T-cell (primary cell): ENCODE measurements around the gene ZDHHC8. TPM values are rescaled to one million over a fixed set of nuclear protein-coding genes. Genes with fewer than 3 reads are reported as not detected.

Experiments
- ATAC-seq, 4 experiments: fragments of 200-7000 bp in 3 of 4; fragments of 150-1000 bp in 1 of 4; cut with Tn5 transposase; replicated peaks in 1 of 4; 1 replicate in 3 of 4; 2 replicates in 1 of 4; pipeline ENCODE4 v1.10.0; 2021; ENCODE audit warnings: moderate library complexity in 3 of 4, mild to moderate bottlenecking in 2 of 4, moderate number of reproducible peaks in 1 of 4
- CTCF ChIA-PET, 2 donors: fragments of 300-600 bp; sonication (Branson Sonifier 250); formaldehyde crosslinking; loops; one replicate each; lab custom pipeline; 2022; ENCODE audit warnings: antibody characterized with exemption in 2 of 2; lab: Charles Lee
- POLR2A ChIA-PET, 2 donors: fragments of 300-600 bp; sonication (Branson Sonifier 250); formaldehyde crosslinking; loops; one replicate each; lab custom pipeline; 2022; ENCODE audit warnings: antibody characterized with exemption in 2 of 2; lab: Charles Lee
- DNase-seq, 35 experiments: peaks; one replicate each; pipeline versions ENCODE4 v3.0.0 to v3.0.0-alpha.2; 2013 to 2023
- H3K27ac ChIP-seq: one replicate; pipeline ENCODE4 v1.5.1; 2013; ENCODE audit warnings: low read length
- H3K27me3 ChIP-seq, 2 experiments: replicated peaks in 1 of 2; 1 replicate in 1 of 2; 2 replicates in 1 of 2; pipeline versions ENCODE4 v1.6.1 to v1.7.0; 2013; ENCODE audit warnings: low read length in 1 of 2, mixed read lengths in 1 of 2; ENCODE audit not compliant: control insufficient read depth in 2 of 2, insufficient read depth in 2 of 2; ENCODE audit errors: extremely low read depth in 1 of 2
- H3K36me3 ChIP-seq, 2 donors: 1 replicate in 1 of 2; 2 replicates in 1 of 2; pipeline versions ENCODE4 v1.6.1 to v1.7.0; 2013; ENCODE audit warnings: low read length in 1 of 2; ENCODE audit not compliant: control insufficient read depth in 2 of 2, insufficient read depth in 1 of 2; ENCODE audit errors: extremely low read depth in 1 of 2
- H3K4me1 ChIP-seq, 2 experiments: 1 replicate in 1 of 2; 2 replicates in 1 of 2; pipeline versions ENCODE4 v1.6.1 to v1.7.0; 2013; ENCODE audit warnings: low read length in 2 of 2, mixed read lengths in 1 of 2; ENCODE audit not compliant: insufficient read depth in 2 of 2, control insufficient read depth in 1 of 2; ENCODE audit errors: extremely low read depth in 1 of 2
- H3K4me3 ChIP-seq, 2 donors: 1 replicate in 1 of 2; 2 replicates in 1 of 2; pipeline versions ENCODE4 v1.5.1 to v1.7.0; 2013; ENCODE audit warnings: mild to moderate bottlenecking in 2 of 2, low read length in 1 of 2, moderate library complexity in 1 of 2; ENCODE audit not compliant: control insufficient read depth in 1 of 2; ENCODE audit errors: extremely low read depth in 1 of 2
- H3K9me3 ChIP-seq: 2 replicates; pipeline ENCODE4 v1.7.0; 2013
- H3K27ac Mint-ChIP-seq, 2 donors: one replicate each; pipeline ENCODE4 v1.8.0; 2020 to 2021; ENCODE audit warnings: mild to moderate bottlenecking in 2 of 2, mixed read lengths in 2 of 2
- H3K27me3 Mint-ChIP-seq, 2 donors: one replicate each; pipeline ENCODE4 v1.8.0; 2021 to 2022; ENCODE audit warnings: mixed read lengths in 2 of 2
- H3K36me3 Mint-ChIP-seq: one replicate; pipeline ENCODE4 v1.8.0; 2021; ENCODE audit warnings: mixed read lengths
- H3K4me1 Mint-ChIP-seq, 3 donors: one replicate each; pipeline ENCODE4 v1.8.0; 2020 to 2022; ENCODE audit warnings: mixed read lengths in 3 of 3, mild to moderate bottlenecking in 1 of 3
- H3K4me3 Mint-ChIP-seq, 3 donors: one replicate each; pipeline ENCODE4 v1.8.0; 2020 to 2022; ENCODE audit warnings: mild to moderate bottlenecking in 3 of 3, mixed read lengths in 3 of 3, moderate library complexity in 3 of 3
- H3K9me3 Mint-ChIP-seq, 3 donors: one replicate each; pipeline ENCODE4 v1.8.0; 2020 to 2022; ENCODE audit warnings: mixed read lengths in 3 of 3
- WGBS: methylation state at CpG from one replicate; pipeline ENCODE4 v1.1.5; 2013; ENCODE audit warnings: missing lambda C conversion rate; ENCODE audit not compliant: insufficient coverage; 5-methylcytosine and 5-hydroxymethylcytosine counted together
- total RNA-seq, 35 experiments: library from RNA in 6 of 35; stranded (reverse) in 6 of 35; fragments of 120-200 nt in 1 of 35; gene quantifications; one replicate each; pipeline versions ENCODE4 v1.2.1 to v1.2.4 and lab custom pipeline; 2013 to 2026

Gene ZDHHC8
- total RNA-seq, 5 donors from 2014 or later (not counting 1 experiment from before 2014, with no cell fraction given): 68.4 to 102 (median 92.1) TPM

DNA sequence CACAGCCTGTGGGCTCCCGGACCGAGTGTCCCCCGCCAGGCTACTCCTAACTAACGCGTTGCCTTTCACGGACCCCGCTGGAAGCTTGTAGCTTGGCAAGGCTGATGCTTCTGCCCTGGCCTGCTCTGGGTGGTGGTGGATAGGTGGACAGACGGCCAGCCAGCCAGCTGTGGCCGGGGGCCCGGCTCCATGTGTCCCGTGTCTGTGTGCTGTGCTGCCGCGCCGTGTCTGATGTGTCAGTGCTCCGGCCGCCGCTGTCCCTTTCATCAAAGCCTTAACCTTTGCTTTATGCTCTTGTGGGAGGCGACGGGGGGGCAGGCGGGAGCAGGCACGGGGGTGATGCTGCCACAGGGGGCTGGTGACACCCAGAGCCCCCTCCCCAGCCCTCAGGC, 14.2 kb downstream of the ZDHHC8 start:
- CTCF ChIA-PET: no interaction called here
- POLR2A ChIA-PET: no interaction called here
- H3K9me3 ChIP-seq: no peaks in the 10 kb centered on the region
- peaks cover 5 to 8% of the 10 kb centered on the region in 2 donors for H3K36me3 ChIP-seq
- Mint-ChIP-seq H3K4me1 (no peaks in the 10 kb centered on the region), H3K4me3 (no peak overlapping the region), H3K27me3 (no peaks in the 10 kb centered on the region), H3K27ac (no peak overlapping the region), H3K9me3 (no peaks in the 10 kb centered on the region), H3K36me3 (peaks cover 2% of the 10 kb centered on the region)
- H3K27ac ChIP-seq: no peak overlapping the region
- H3K4me3 ChIP-seq: no peak overlapping the region
- no peak for DNase-seq
- no peak for ATAC-seq
- H3K27me3 ChIP-seq: no peaks in the 10 kb centered on the region
- 95% methylated on average over 11 of the region's 21 CpGs for WGBS
- no peaks in the 10 kb centered on the region for H3K4me1 ChIP-seq

DNA sequence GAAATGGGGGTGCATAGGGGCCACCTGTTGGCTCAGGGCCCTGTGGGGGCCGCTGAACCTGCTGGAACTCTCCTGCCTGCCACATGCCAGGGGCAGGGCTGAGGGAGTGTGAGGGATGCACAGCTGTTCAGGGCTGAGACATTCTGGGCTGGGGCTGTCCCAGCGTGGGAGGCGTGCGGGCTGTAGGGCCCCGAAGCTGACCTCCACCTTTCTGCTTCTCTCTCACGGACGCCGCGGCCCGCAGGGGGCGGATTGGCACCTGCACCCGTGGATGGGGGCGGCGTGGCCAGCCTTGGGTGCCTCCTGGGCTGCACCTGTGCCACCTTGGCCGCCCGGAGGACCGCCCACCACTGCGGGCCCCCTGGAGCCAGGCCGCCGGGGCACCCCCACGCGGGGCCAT, 15.2 kb downstream of the ZDHHC8 start:
- no peaks in the 10 kb centered on the region for H3K9me3 ChIP-seq
- DNase-seq: no peak
- H3K27me3 Mint-ChIP-seq: no peaks in the 10 kb centered on the region
- H3K27ac Mint-ChIP-seq: no peak overlapping the region
- no peaks in the 10 kb centered on the region for H3K4me1 ChIP-seq
- no peak overlapping the region for H3K4me3 ChIP-seq
- H3K27ac ChIP-seq: no peak overlapping the region
- no peak overlapping the region for H3K4me3 Mint-ChIP-seq
- ATAC-seq: no peak
- H3K9me3 Mint-ChIP-seq: no peaks in the 10 kb centered on the region
- H3K36me3 Mint-ChIP-seq: peaks cover 2% of the 10 kb centered on the region
- CTCF ChIA-PET: no interaction called here
- no peaks in the 10 kb centered on the region for H3K27me3 ChIP-seq
- WGBS: 60% methylated on average over 22 of the region's 22 CpGs
- POLR2A ChIA-PET: no interaction called here
- H3K4me1 Mint-ChIP-seq: no peaks in the 10 kb centered on the region
- peaks cover 3 to 4% of the 10 kb centered on the region in 2 donors for H3K36me3 ChIP-seq

DNA sequence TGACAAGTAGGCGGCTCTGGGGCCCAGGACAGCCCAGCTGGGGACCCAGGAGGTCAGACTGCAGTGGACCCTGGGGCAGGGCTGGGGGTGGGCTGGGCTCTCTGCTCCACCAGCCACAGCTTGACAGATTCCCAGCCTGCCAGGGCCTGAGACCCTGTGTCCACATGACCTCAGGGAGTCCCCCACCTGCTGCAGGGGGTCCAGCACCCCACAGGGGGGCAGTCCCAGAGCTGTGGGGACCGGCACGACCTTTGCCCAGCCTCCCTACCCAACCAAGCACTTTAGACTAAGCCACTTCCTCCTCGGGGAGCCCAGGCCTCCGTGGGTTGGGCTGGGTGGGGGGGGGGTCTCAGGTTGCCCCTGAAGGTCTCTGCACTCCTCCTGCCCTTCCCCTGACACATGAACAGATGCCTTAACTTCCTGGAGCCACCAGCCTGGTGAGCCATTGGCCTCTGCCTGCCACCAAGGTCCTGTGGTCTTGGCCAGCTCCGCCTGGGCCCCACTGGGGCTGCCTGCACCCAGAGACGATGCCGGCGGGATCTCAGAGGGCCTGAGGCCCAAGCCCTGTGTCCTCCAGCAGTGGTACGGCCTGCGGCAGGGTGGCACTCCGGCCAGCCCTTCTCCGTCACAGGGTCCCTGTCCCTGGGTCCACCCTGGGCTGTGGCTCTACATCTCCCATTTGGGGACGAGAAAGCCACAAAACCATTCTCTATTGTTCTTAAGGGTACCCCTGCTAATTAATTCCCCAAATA, 15.8 kb downstream of the ZDHHC8 start:
- H3K9me3 Mint-ChIP-seq: no peaks in the 10 kb centered on the region
- ATAC-seq: no peak
- Histone ChIP-seq H3K4me3 (no peak overlapping the region), H3K27ac (no peak overlapping the region), H3K9me3 (no peaks in the 10 kb centered on the region), H3K4me1 (no peaks in the 10 kb centered on the region), H3K27me3 (no peaks in the 10 kb centered on the region), H3K36me3 (peaks cover 2% of the 10 kb centered on the region in 2 donors)
- 82% methylated on average over 9 of the region's 14 CpGs for WGBS
- POLR2A ChIA-PET: no interaction called here
- no peak for DNase-seq
- H3K4me1 Mint-ChIP-seq: no peaks in the 10 kb centered on the region
- H3K27ac Mint-ChIP-seq: no peak overlapping the region
- no peak overlapping the region for H3K4me3 Mint-ChIP-seq
- H3K27me3 Mint-ChIP-seq: no peaks in the 10 kb centered on the region
- H3K36me3 Mint-ChIP-seq: peaks cover 2% of the 10 kb centered on the region
- CTCF ChIA-PET: no interaction called here

DNA sequence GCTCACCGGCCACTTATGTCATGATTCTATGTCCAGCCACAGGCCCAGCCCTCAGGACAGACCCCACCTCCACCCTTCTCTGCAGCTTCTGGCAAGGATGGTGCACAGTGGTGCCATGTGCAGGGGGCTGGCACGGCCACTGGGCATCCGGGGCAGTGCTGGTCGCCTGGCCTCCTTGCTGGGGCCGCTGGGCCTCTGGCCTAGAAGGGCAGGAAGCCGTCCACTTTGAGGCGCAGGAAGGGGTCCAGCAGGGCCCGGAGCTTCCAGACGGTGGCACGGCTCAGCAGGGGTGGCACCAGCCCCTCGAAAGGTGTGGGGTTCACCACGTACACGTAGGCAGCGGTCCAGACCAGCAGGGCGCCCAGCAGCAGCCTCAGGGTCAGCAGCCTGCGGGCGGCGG, 16.8 kb downstream of the ZDHHC8 start:
- Mint-ChIP-seq H3K9me3 (no peaks in the 10 kb centered on the region), H3K4me3 (no peak overlapping the region), H3K27ac (no peak overlapping the region), H3K36me3 (peaks cover 2% of the 10 kb centered on the region), H3K4me1 (no peaks in the 10 kb centered on the region), H3K27me3 (no peaks in the 10 kb centered on the region)
- H3K36me3 ChIP-seq: peaks cover 0 to 2% of the 10 kb centered on the region in 2 donors
- ChIA-PET CTCF (no interaction called here), POLR2A (no interaction called here)
- H3K27ac ChIP-seq: no peak overlapping the region
- no peak for DNase-seq
- WGBS: 81% methylated on average over 15 of the region's 18 CpGs
- H3K4me3 ChIP-seq: no peak overlapping the region
- no peak for ATAC-seq
- H3K4me1 ChIP-seq: no peaks in the 10 kb centered on the region
- no peaks in the 10 kb centered on the region for H3K27me3 ChIP-seq
- no peaks in the 10 kb centered on the region for H3K9me3 ChIP-seq

DNA sequence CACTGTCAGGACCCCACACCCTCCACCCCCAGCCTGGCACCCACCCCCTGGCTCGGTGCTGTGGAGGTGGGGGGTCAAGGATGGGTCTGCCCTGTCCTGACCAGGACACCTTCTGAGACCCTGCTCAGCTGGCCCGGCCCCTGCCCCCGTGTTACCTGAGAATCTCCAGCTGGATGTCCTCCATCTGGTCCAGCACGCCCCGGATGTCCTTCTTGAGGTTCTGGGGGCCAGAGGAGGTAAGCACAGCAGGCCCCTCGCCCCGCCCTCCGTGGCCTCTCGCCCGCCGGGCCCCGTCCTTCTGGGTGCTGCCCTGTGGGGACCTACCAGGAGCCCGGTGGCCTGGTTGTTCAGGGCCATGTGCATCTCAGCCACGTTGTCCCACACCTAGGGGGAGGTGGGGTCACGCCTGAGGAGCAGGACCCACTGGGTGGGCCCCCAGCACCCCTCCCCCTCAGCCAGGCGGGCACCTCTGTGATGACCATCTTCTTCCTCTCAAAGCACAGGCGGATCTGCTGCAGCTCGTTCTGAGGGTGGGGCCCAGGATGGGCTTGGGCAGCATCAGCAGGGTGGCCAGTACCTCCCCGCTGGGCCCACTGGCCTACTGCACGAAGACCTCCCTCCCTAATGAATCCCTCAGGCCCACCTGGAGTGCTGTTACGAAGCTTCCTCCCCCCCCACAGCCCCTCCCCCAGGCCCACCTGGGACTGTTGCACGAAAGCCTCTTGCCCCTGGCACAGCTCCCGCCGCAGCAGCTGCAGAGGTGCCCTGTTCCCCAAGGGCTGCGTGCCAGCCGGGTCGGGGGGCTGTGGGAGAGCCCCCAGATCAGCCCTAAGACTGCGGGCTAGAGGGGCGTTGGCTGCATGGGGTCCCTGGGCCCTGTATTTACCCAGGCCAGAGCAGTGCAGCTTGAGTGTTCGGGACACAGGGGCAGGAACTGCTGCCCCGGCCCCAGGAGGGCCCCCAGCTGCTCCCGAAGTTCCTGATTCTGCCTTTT, 17.9 kb downstream of the ZDHHC8 start:
- Mint-ChIP-seq H3K4me3 (no peak overlapping the region), H3K27me3 (no peaks in the 10 kb centered on the region), H3K4me1 (no peaks in the 10 kb centered on the region), H3K9me3 (no peaks in the 10 kb centered on the region), H3K27ac (no peak overlapping the region), H3K36me3 (no peaks in the 10 kb centered on the region)
- H3K4me1 ChIP-seq: peaks cover 0 to 3% of the 10 kb centered on the region in 2 experiments
- DNase-seq (no peak), ATAC-seq (no peak)
- peaks cover 0 to 7% of the 10 kb centered on the region in 2 experiments for H3K27me3 ChIP-seq
- H3K9me3 ChIP-seq: no peaks in the 10 kb centered on the region
- ChIA-PET POLR2A (no interaction called here), CTCF (no interaction called here)
- no peak overlapping the region for H3K4me3 ChIP-seq
- no peak overlapping the region for H3K27ac ChIP-seq
- 68% methylated on average over 17 of the region's 32 CpGs for WGBS
- peaks cover 0 to under 1% of the 10 kb centered on the region in 2 donors for H3K36me3 ChIP-seq

DNA sequence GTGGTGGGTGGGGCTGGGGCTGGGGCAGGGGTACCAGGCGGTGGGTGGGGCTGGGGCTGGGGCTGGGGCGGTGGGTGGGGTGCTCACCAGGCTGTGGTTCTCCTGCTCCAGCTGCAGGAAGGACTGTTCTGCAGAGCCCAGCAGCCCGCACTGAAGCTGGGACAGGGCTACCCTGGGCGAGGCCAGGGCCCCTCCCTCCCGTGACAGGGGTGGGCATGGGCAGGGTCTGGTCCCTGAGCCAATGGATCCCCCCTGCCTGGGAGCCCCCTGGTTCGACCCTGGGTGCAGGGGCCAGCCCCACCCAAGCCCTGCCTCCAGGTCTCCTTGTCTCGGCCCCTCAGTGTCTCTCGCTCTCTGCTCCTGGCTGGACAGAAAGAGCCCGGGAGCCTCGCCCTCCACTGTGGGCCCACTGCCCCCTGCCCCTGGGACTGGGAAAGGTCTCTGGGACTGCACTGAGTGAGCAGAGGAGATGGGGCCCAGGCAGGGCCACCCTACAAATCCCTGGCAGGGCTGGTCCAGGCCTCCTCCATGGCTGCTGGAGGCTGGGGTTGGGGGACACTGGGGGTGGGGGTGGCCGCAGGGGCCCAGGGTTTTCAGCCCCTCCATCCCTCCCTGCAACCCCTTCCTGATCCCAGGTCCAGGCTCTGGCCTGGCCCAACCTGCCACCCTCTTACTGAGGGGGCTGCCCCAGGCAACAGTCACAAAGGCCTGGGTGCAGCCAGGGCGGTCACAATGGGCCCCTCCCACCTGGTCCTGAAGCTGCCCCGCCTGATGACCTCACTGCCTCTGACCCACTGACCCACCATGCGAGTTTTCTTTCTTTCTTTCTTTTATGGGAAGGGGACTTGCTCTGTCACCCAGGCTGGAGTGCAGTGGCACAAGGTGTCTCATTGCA, 19.0 kb downstream of the ZDHHC8 start, which contains the start of gene CCDC188:
Gene CCDC188 (minus strand): TSS at position 675 of the 895 bp plus-strand sequence. CDS start 69 bp downstream, at position 606.
- Mint-ChIP-seq H3K9me3 (no peaks in the 10 kb centered on the region), H3K27me3 (no peaks in the 10 kb centered on the region), H3K4me3 (no peak within 1 kb of the TSS), H3K27ac (no peak within 1 kb of the TSS), H3K4me1 (no peaks in the 10 kb centered on the region), H3K36me3 (no peaks in the 10 kb centered on the region)
- no peak for DNase-seq
- WGBS: 75% methylated on average over 7 of the region's 14 CpGs
- ChIA-PET CTCF (interaction anchor here (0.6 to 0.7 kb wide), 2 partner anchors 118 to 311 kb away, joined by 4 to 5 read pairs; no protein-coding TSS in a partner anchor), POLR2A (no interaction called here)
- H3K27ac ChIP-seq: no peak within 1 kb of the TSS
- no peak within 1 kb of the TSS for H3K4me3 ChIP-seq
- no peaks in the 10 kb centered on the region for H3K36me3 ChIP-seq
- H3K9me3 ChIP-seq: no peaks in the 10 kb centered on the region
- peaks cover 0 to 16% of the 10 kb centered on the region in 2 experiments for H3K27me3 ChIP-seq
- ATAC-seq: no peak
- peaks cover 0 to 14% of the 10 kb centered on the region in 2 experiments for H3K4me1 ChIP-seq
